ENCODE measurements around the gene OR52E4. TPM values are rescaled to one million over a fixed set of nuclear protein-coding genes. Genes with fewer than 3 reads are reported as not detected.

Gene OR52E4
- polyA plus RNA-seq, 12 donors, result 0.05 TPM; not detected in 11

- no peak for DNase-seq
These were observed 48.4 kb downstream of the OR52E4 start for GRCh38 chr11:5928811-5929210.

GRCh38 chr11:5929571-5930368 lies 49.3 kb downstream of the OR52E4 start:
- no peak for DNase-seq

- no peak for DNase-seq
These were observed 50.2 kb downstream of the OR52E4 start for GRCh38 chr11:5930614-5931013.

- no peak for DNase-seq
These were observed 50.6 kb downstream of the OR52E4 start for GRCh38 chr11:5931061-5931460.

- DNase-seq, result no peak
These were observed 52.2 kb downstream of the OR52E4 start for GRCh38 chr11:5932671-5933070.

GRCh38 chr11:5933116-5933515 lies 52.7 kb downstream of the OR52E4 start:
- no peak for DNase-seq

Other genes starting within 250 kb of the OR52E4 start
- gene TRIM5, start 195.6 kb upstream of the OR52E4 start, polyA plus RNA-seq (ENCODE audit: insufficient read length in 12 of 12), result 10 to 100 TPM in 11 of 12 donors, not detected in 1; 10.8 to 23.6 (median 14.5) TPM
- gene TRIM22, start 190.8 kb upstream of the OR52E4 start, polyA plus RNA-seq (ENCODE audit: insufficient read length in 12 of 12), result 10 to 100 TPM in 4 of 12 donors, 1 to 10 TPM in 7, not detected in 1; 4.5 to 17.5 (median 9.6) TPM
- gene OR56B1, start 144.2 kb upstream of the OR52E4 start, polyA plus RNA-seq (ENCODE audit: insufficient read length in 12 of 12), result not detected
- not detected for gene OR52N4, start 126.4 kb upstream of the OR52E4 start, polyA plus RNA-seq (ENCODE audit: insufficient read length in 12 of 12)
- not detected for gene OR52N5, start 97.3 kb upstream of the OR52E4 start, polyA plus RNA-seq (ENCODE audit: insufficient read length in 12 of 12)
- not detected for gene OR52N1, start 89.4 kb upstream of the OR52E4 start, polyA plus RNA-seq (ENCODE audit: insufficient read length in 12 of 12)
- not detected for gene OR52N2, start 71.7 kb upstream of the OR52E4 start, polyA plus RNA-seq (ENCODE audit: insufficient read length in 12 of 12)
- gene OR52E6, start 38.7 kb upstream of the OR52E4 start, polyA plus RNA-seq (ENCODE audit: insufficient read length in 12 of 12), result not detected
- gene OR52E8, start 22.9 kb upstream of the OR52E4 start, polyA plus RNA-seq (ENCODE audit: insufficient read length in 12 of 12), result not detected
- not detected for gene OR52E5, start 12.6 kb downstream of the OR52E4 start, polyA plus RNA-seq (ENCODE audit: insufficient read length in 12 of 12)
- not detected for gene OR56A3, start 61.6 kb downstream of the OR52E4 start, polyA plus RNA-seq (ENCODE audit: insufficient read length in 12 of 12)
- gene OR56A5, start 87.9 kb downstream of the OR52E4 start, polyA plus RNA-seq (ENCODE audit: insufficient read length in 12 of 12), result not detected
- gene OR52L1, start 106.4 kb downstream of the OR52E4 start, polyA plus RNA-seq (ENCODE audit: insufficient read length in 12 of 12), result not detected
- gene OR56A4, start 126.3 kb downstream of the OR52E4 start, polyA plus RNA-seq (ENCODE audit: insufficient read length in 12 of 12), result under 1 TPM in 2 of 12 donors, not detected in 10; 0.08 TPM
- gene OR56A1, start 150.1 kb downstream of the OR52E4 start, polyA plus RNA-seq (ENCODE audit: insufficient read length in 12 of 12), result not detected
- gene OR56B4, start 227.1 kb downstream of the OR52E4 start, polyA plus RNA-seq (ENCODE audit: insufficient read length in 12 of 12), result not detected

Measured in muscle of arm (tissue), 12 donors.